Gastroesophageal sphincter (tissue), 4 donors: ENCODE data around the gene CINP. TPM values are rescaled to one million over a fixed set of nuclear protein-coding genes. Genes with fewer than 3 reads are reported as not detected.
"Not testable (repeated sequence)": the region's sequence is repeated elsewhere in the genome, so short reads cannot be mapped to it uniquely, and the experiment has no call there.

Source experiments
- ATAC-seq: fragments of 150-250 bp; one replicate; pipeline ENCODE4 v1.9.1; 2016; ENCODE audit warnings: mild to moderate bottlenecking, moderate library complexity
- H3K27ac ChIP-seq, 4 donors: fragments of 200-600 bp; sonication (generic) in 3 of 4; 1 replicate in 3 of 4; 2 replicates in 1 of 4; pipeline ENCODE4 v1.5.1; 2016 to 2019
- H3K27me3 ChIP-seq: fragments of 200-600 bp; sonication (generic); one replicate; pipeline ENCODE4 v1.5.1; 2019
- H3K36me3 ChIP-seq, 2 donors: fragments of 200-600 bp; sonication (generic); one replicate each; pipeline ENCODE4 v1.5.1; 2019; ENCODE audit warnings: control low read depth in 1 of 2
- H3K4me1 ChIP-seq, 3 donors: fragments of 200-600 bp; sonication (generic); 1 replicate in 2 of 3; 2 replicates in 1 of 3; pipeline ENCODE4 v1.5.1; 2016 to 2019; ENCODE audit warnings: control low read depth in 2 of 3
- H3K4me3 ChIP-seq, 2 donors: fragments of 200-600 bp; sonication (generic); one replicate each; pipeline ENCODE4 v1.5.1; 2019; ENCODE audit warnings: mild to moderate bottlenecking in 1 of 2, moderate library complexity in 1 of 2
- H3K9me3 ChIP-seq, 3 donors: fragments of 200-600 bp; sonication (generic); one replicate each; pipeline ENCODE4 v1.5.1; 2017 to 2019; ENCODE audit warnings: control low read depth in 2 of 3
- CTCF ChIP-seq, 4 experiments: fragments of 200-600 bp in 2 of 4; fragments of 450-650 bp in 2 of 4; sonication (generic) in 1 of 4; IDR thresholded peaks; one replicate each; pipeline ENCODE4 v1.5.1; 2017 to 2019; ENCODE audit warnings: antibody characterized with exemption in 4 of 4, mild to moderate bottlenecking in 2 of 4, moderate library complexity in 2 of 4
- EP300 ChIP-seq: sonication (generic); formaldehyde crosslinking; IDR thresholded peaks from one replicate; pipeline ENCODE4 v1.6.1; 2017; ENCODE audit warnings: antibody characterized with exemption, mild to moderate bottlenecking
- POLR2A ChIP-seq, 2 donors: fragments of 450-650 bp; IDR thresholded peaks; one replicate each; pipeline ENCODE4 v1.6.1; 2017; ENCODE audit warnings: antibody characterized with exemption in 2 of 2, mild to moderate bottlenecking in 2 of 2, moderate library complexity in 1 of 2
- POLR2AphosphoS5 ChIP-seq: sonication (generic); formaldehyde crosslinking; IDR thresholded peaks from one replicate; pipeline ENCODE4 v1.6.1; 2017; ENCODE audit warnings: antibody characterized with exemption
- WGBS, 2 donors: methylation state at CpG; one replicate each; pipeline ENCODE4 v1.1.5; 2018; ENCODE audit warnings: low coverage in 1 of 2; 5-methylcytosine and 5-hydroxymethylcytosine counted together
- total RNA-seq, 4 donors: library from RNA; depleted of rRNA; stranded (reverse); fragments of >200 nt; gene quantifications; one replicate each; pipeline ENCODE4 v1.1.0, GENCODE V29; 2016

The CINP gene
- total RNA-seq, 4 donors from 2014 or later, result 26.3 to 52.1 (median 29.3) TPM

GRCh38 chr14:102360388-102360787 is 2.3 kb downstream of the CINP start:
- no peak for TF ChIP-seq EP300
- no peak for TF ChIP-seq POLR2AphosphoS5
- TF ChIP-seq POLR2A (IDR thresholded peaks at IDR 0.05), result no peak
- no peak for TF ChIP-seq CTCF (IDR thresholded peaks at IDR 0.05)
- Histone ChIP-seq H3K27ac (no peak overlapping the region), H3K36me3 (peaks cover 0 to 48% of the 10 kb centered on the region in 2 donors), H3K4me1 (peaks cover 10 to 46% (median 13%) of the 10 kb centered on the region in 3 donors), H3K9me3 (no peaks in the 10 kb centered on the region), H3K27me3 (no peaks in the 10 kb centered on the region), H3K4me3 (no peak overlapping the region)
- no peak for ATAC-seq
- 78 to 92% methylated on average over 1 to 3 of the region's 3 CpGs for WGBS, 2 donors

- Histone ChIP-seq H3K4me3 (no peak overlapping the region), H3K4me1 (peaks cover 10 to 35% (median 13%) of the 10 kb centered on the region in 3 donors), H3K9me3 (no peaks in the 10 kb centered on the region), H3K36me3 (peaks cover 0 to 58% of the 10 kb centered on the region in 2 donors), H3K27ac (no peak overlapping the region), H3K27me3 (no peaks in the 10 kb centered on the region)
- no peak for ATAC-seq
- TF ChIP-seq CTCF (IDR thresholded peaks at IDR 0.05) (no peak), EP300 (no peak), POLR2A (IDR thresholded peaks at IDR 0.05) (no peak)
- WGBS, 2 donors, result 89 to 100% methylated on average over 2 of the region's 2 CpGs
Observed at GRCh38 chr14:102359341-102359740, 3.3 kb downstream of the CINP start.

GRCh38 chr14:102356280-102356679 is 6.4 kb downstream of the CINP start:
- peaks cover 0 to 86% of the 10 kb centered on the region in 2 donors for H3K36me3 ChIP-seq
- no peaks in the 10 kb centered on the region for H3K27me3 ChIP-seq
- H3K9me3 ChIP-seq, result no peaks in the 10 kb centered on the region
- H3K4me1 ChIP-seq, result peaks cover 0 to 16% (median 0%) of the 10 kb centered on the region in 3 donors
- no peak for ATAC-seq
- 93 to 100% methylated on average over 1 to 3 of the region's 3 CpGs for WGBS, 2 donors
- H3K27ac ChIP-seq, result no peak overlapping the region
- TF ChIP-seq CTCF (IDR thresholded peaks at IDR 0.05) (no peak), POLR2AphosphoS5 (no peak), EP300 (no peak), POLR2A (IDR thresholded peaks at IDR 0.05) (no peak)
- H3K4me3 ChIP-seq, result no peak overlapping the region

GRCh38 chr14:102353126-102353619 is 9.5 kb downstream of the CINP start:
- no peaks in the 10 kb centered on the region for H3K27me3 ChIP-seq
- 79 to 82% methylated on average over 5 of the region's 8 CpGs for WGBS, 2 donors
- no peaks in the 10 kb centered on the region for H3K4me1 ChIP-seq
- H3K4me3 ChIP-seq, result no peak overlapping the region
- H3K36me3 ChIP-seq, result peaks cover 0 to 97% of the 10 kb centered on the region in 2 donors
- no peaks in the 10 kb centered on the region for H3K9me3 ChIP-seq
- H3K27ac ChIP-seq, result no peak overlapping the region
- no peak for ATAC-seq
- no peak for TF ChIP-seq POLR2AphosphoS5
- no peak for TF ChIP-seq CTCF (IDR thresholded peaks at IDR 0.05)
- no peak for TF ChIP-seq EP300
- no peak for TF ChIP-seq POLR2A (IDR thresholded peaks at IDR 0.05)

GRCh38 chr14:102352213-102352612 is 10.5 kb downstream of the CINP start:
- WGBS, 2 donors, result 75 to 84% methylated on average over 3 to 4 of the region's 4 CpGs
- no peak for TF ChIP-seq POLR2AphosphoS5
- no peak for TF ChIP-seq CTCF (IDR thresholded peaks at IDR 0.05)
- TF ChIP-seq POLR2A (IDR thresholded peaks at IDR 0.05), result no peak
- TF ChIP-seq EP300, result no peak
- H3K4me3 ChIP-seq, result no peak overlapping the region
- H3K9me3 ChIP-seq, result no peaks in the 10 kb centered on the region
- no peaks in the 10 kb centered on the region for H3K4me1 ChIP-seq
- peaks cover 0 to 97% of the 10 kb centered on the region in 2 donors for H3K36me3 ChIP-seq
- ATAC-seq, result no peak
- H3K27ac ChIP-seq, result no peak overlapping the region
- no peaks in the 10 kb centered on the region for H3K27me3 ChIP-seq

- ATAC-seq, result not testable (repeated sequence)
Observed at GRCh38 chr14:102351593-102351992, 11.1 kb downstream of the CINP start.

More at GRCh38 chr14:102351593-102351992, 11.1 kb downstream of the CINP start:
- H3K4me3 ChIP-seq, H3K9me3 ChIP-seq, H3K27me3 ChIP-seq, H3K4me1 ChIP-seq: not testable (repeated sequence)
- peaks cover 0 to 97% of the 10 kb centered on the region in 2 donors for H3K36me3 ChIP-seq
- H3K27ac ChIP-seq, result peak overlapping the region in 2 of 4 donors; percentile 9 to 26
- WGBS, 2 donors, result 79 to 81% methylated on average over 6 to 8 of the region's 9 CpGs
